Measurements from ENCODE around the gene NAALADL2. TPM values are rescaled to one million over a fixed set of nuclear protein-coding genes. Genes with fewer than 3 reads are reported as not detected.

The NAALADL2 gene
- total and polyA plus RNA-seq, 2 of the 13 experiments (the other 11 are each of a cell fraction or from before 2014, with no cell fraction given), result 0.08 TPM; not detected in 1

GRCh38 chr3:175619369-175619768, 760.2 kb downstream of the NAALADL2 start:
- in situ Hi-C loops (cut with HindIII; ENCODE audit: extremely low pct_ligation_motif_present, low pct_unique_long_range_greater_than_20kb) (no loop called here), intact Hi-C loops (cut with micrococcal nuclease; ENCODE audit: unreplicated experiment) (no loop called here)
- DNase-seq (ENCODE audit: low spot score) (no peak), FAIRE-seq (no peak), ATAC-seq (no peak)
- no peaks in the 10 kb centered on the region for H3K36me3 ChIP-seq (replicated peaks in 1 of 2; ENCODE audit: control insufficient read depth in 1 of 2, insufficient read depth in 2 of 2, low read length in 2 of 2)
- CTCF ChIA-PET (ENCODE audit: low intra/inter-chr PET ratio, low total read pairs), result no interaction called here
- H3K9ac ChIP-seq (ENCODE audit: insufficient read depth, low read depth, low read length), result no peak overlapping the region
- H3K27ac ChIP-seq (ENCODE audit: extremely low read length, insufficient read depth, low read length), result no peak overlapping the region
- H3K4me1 ChIP-seq (ENCODE audit: insufficient read depth, low read length), result no peaks in the 10 kb centered on the region
- POLR2A ChIA-PET, result no interaction called here
- no peaks in the 10 kb centered on the region for H3K27me3 ChIP-seq (ENCODE audit: control insufficient read depth in 1 of 2, insufficient read depth in 2 of 2, low read length in 2 of 2)
- H2AFZ ChIP-seq (ENCODE audit: low read length), result no peak overlapping the region
- no peaks in the 10 kb centered on the region for H4K20me1 ChIP-seq (ENCODE audit: insufficient read depth, low read length)
- whole genome bisulfite sequencing (ENCODE audit: low lambda C conversion rate), result 0% methylated on average over 1 of the region's 1 CpG
- H3K9me3 ChIP-seq (ENCODE audit: low read length), result peaks cover 12% of the 10 kb centered on the region; the same call in 1 of the 2 replicates
- no peak overlapping the region for H3K4me2 ChIP-seq (ENCODE audit: low read depth, low read length)
- BruUV-seq (replicated peaks), result no TSS peak
- no peaks in the 10 kb centered on the region for H3K79me2 ChIP-seq (ENCODE audit: insufficient read depth, low read length)
- H3K4me3 ChIP-seq (replicated peaks in 1 of 3; ENCODE audit: insufficient read depth in 1 of 3, low read depth in 2 of 3, low read length in 3 of 3), result no peak overlapping the region
- TF ChIP-seq ZNF761 (CRISPR knock-in tag; conservative IDR thresholded peaks at IDR 0.05), result no peak
- no peak for TF ChIP-seq PRDM15 (CRISPR knock-in tag; IDR thresholded peaks at IDR 0.05)
- TF ChIP-seq ZNF350 (CRISPR knock-in tag; IDR thresholded peaks at IDR 0.05; ENCODE audit: borderline replicate concordance, low read depth), result no peak
- TF ChIP-seq DR1 (CRISPR knock-in tag; IDR thresholded peaks at IDR 0.05), result no peak
- TF ChIP-seq GLMP (CRISPR knock-in tag; IDR thresholded peaks at IDR 0.05; ENCODE audit: borderline replicate concordance), result no peak
- TF ChIP-seq NR2F2 (IDR thresholded peaks at IDR 0.05; ENCODE audit: borderline replicate concordance, low read depth), result no peak
- TF ChIP-seq FUBP1 (CRISPR knock-in tag; IDR thresholded peaks at IDR 0.05; ENCODE audit: borderline replicate concordance), result no peak
- no peak for TF ChIP-seq ZNF616 (CRISPR knock-in tag; IDR thresholded peaks at IDR 0.05; ENCODE audit: low read depth)
- TF ChIP-seq, protein P1, sequence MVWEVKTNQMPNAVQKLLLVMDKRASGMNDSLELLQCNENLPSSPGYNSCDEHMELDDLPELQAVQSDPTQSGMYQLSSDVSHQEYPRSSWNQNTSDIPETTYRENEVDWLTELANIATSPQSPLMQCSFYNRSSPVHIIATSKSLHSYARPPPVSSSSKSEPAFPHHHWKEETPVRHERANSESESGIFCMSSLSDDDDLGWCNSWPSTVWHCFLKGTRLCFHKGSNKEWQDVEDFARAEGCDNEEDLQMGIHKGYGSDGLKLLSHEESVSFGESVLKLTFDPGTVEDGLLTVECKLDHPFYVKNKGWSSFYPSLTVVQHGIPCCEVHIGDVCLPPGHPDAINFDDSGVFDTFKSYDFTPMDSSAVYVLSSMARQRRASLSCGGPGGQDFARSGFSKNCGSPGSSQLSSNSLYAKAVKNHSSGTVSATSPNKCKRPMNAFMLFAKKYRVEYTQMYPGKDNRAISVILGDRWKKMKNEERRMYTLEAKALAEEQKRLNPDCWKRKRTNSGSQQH (CRISPR knock-in tag; IDR thresholded peaks at IDR 0.05; ENCODE audit: low read depth), result no peak
- TF ChIP-seq JUN (CRISPR knock-in tag; IDR thresholded peaks at IDR 0.05), result no peak
- TF ChIP-seq, protein P2, sequence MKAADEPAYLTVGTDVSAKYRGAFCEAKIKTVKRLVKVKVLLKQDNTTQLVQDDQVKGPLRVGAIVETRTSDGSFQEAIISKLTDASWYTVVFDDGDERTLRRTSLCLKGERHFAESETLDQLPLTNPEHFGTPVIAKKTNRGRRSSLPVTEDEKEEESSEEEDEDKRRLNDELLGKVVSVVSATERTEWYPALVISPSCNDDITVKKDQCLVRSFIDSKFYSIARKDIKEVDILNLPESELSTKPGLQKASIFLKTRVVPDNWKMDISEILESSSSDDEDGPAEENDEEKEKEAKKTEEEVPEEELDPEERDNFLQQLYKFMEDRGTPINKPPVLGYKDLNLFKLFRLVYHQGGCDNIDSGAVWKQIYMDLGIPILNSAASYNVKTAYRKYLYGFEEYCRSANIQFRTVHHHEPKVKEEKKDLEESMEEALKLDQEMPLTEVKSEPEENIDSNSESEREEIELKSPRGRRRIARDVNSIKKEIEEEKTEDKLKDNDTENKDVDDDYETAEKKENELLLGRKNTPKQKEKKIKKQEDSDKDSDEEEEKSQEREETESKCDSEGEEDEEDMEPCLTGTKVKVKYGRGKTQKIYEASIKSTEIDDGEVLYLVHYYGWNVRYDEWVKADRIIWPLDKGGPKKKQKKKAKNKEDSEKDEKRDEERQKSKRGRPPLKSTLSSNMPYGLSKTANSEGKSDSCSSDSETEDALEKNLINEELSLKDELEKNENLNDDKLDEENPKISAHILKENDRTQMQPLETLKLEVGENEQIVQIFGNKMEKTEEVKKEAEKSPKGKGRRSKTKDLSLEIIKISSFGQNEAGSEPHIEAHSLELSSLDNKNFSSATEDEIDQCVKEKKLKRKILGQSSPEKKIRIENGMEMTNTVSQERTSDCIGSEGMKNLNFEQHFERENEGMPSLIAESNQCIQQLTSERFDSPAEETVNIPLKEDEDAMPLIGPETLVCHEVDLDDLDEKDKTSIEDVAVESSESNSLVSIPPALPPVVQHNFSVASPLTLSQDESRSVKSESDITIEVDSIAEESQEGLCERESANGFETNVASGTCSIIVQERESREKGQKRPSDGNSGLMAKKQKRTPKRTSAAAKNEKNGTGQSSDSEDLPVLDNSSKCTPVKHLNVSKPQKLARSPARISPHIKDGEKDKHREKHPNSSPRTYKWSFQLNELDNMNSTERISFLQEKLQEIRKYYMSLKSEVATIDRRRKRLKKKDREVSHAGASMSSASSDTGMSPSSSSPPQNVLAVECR (CRISPR knock-in tag; IDR thresholded peaks at IDR 0.05; ENCODE audit: borderline replicate concordance), result no peak
- TF ChIP-seq PITX1 (CRISPR knock-in tag; IDR thresholded peaks at IDR 0.05), result no peak
